ENCODE data around the gene GADD45B. TPM values are rescaled to one million over a fixed set of nuclear protein-coding genes. Genes with fewer than 3 reads are reported as not detected.

GADD45B gene
- total and polyA plus RNA-seq, 8 donors = 7.5 to 73.5 (median 14.4) TPM

- peaks cover 0 to 42% of the 10 kb centered on the region in 2 donors for H3K36me3 ChIP-seq
- TF ChIP-seq CTCF (IDR thresholded peaks at IDR 0.05) = no peak
- intact Hi-C loops (cut with DNase I) = no loop called here
- peak in 1 of 4 donors; percentile 38 for DNase-seq
- no peaks in the 10 kb centered on the region for H3K9me3 ChIP-seq
- no peak overlapping the region for H3K4me3 ChIP-seq
- no peak for ATAC-seq
- no peaks in the 10 kb centered on the region for H3K27me3 ChIP-seq
- no peak overlapping the region for H3K27ac ChIP-seq
- peaks cover 0 to 5% of the 10 kb centered on the region in 2 donors for H3K4me1 ChIP-seq
Observed at GRCh38 chr19:2443785-2444182, 32.1 kb upstream of the GADD45B start.

- intact Hi-C loops (cut with DNase I) = no loop called here
Observed at GRCh38 chr19:2444251-2445002, 31.5 kb upstream of the GADD45B start.

GRCh38 chr19:2446381-2446780 is 29.5 kb upstream of the GADD45B start:
- DNase-seq (peak in 1 of 4 donors; percentile 57), ATAC-seq (peak; percentile 37)
- Histone ChIP-seq H3K27me3 (no peaks in the 10 kb centered on the region), H3K27ac (no peak overlapping the region), H3K9me3 (no peaks in the 10 kb centered on the region), H3K4me3 (no peak overlapping the region), H3K36me3 (peaks cover 0 to 45% of the 10 kb centered on the region in 2 donors), H3K4me1 (peaks cover 0 to 5% of the 10 kb centered on the region in 2 donors)
- TF ChIP-seq CTCF (IDR thresholded peaks at IDR 0.05) = no peak
- intact Hi-C loops (cut with DNase I) = no loop called here

More at GRCh38 chr19:2444251-2445002, 31.5 kb upstream of the GADD45B start:
- ATAC-seq = no peak
- no peak overlapping the region for H3K27ac ChIP-seq
- H3K9me3 ChIP-seq = no peaks in the 10 kb centered on the region
- peak in 1 of 4 donors; percentile 73 for DNase-seq
- H3K27me3 ChIP-seq = no peaks in the 10 kb centered on the region
- peaks cover 0 to 42% of the 10 kb centered on the region in 2 donors for H3K36me3 ChIP-seq
- H3K4me3 ChIP-seq = no peak overlapping the region
- no peak for TF ChIP-seq CTCF (IDR thresholded peaks at IDR 0.05)
- peaks cover 0 to 5% of the 10 kb centered on the region in 2 donors for H3K4me1 ChIP-seq

GRCh38 chr19:2449019-2449418 is 26.9 kb upstream of the GADD45B start:
- no peaks in the 10 kb centered on the region for H3K9me3 ChIP-seq
- peaks cover 0 to 24% of the 10 kb centered on the region in 2 donors for H3K36me3 ChIP-seq
- peaks cover 0 to 5% of the 10 kb centered on the region in 2 donors for H3K4me1 ChIP-seq
- no peak overlapping the region for H3K27ac ChIP-seq
- no peaks in the 10 kb centered on the region for H3K27me3 ChIP-seq
- intact Hi-C loops (cut with DNase I) = no loop called here
- ATAC-seq = no peak
- no peak for TF ChIP-seq CTCF (IDR thresholded peaks at IDR 0.05)
- no peak for DNase-seq
- no peak overlapping the region for H3K4me3 ChIP-seq

- Histone ChIP-seq H3K4me3 (no peak overlapping the region), H3K9me3 (no peaks in the 10 kb centered on the region), H3K27me3 (no peaks in the 10 kb centered on the region), H3K27ac (no peak overlapping the region), H3K36me3 (peaks cover 0 to 14% of the 10 kb centered on the region in 2 donors), H3K4me1 (peaks cover 0 to 21% of the 10 kb centered on the region in 2 donors)
- intact Hi-C loops (cut with DNase I) = no loop called here
- ATAC-seq = no peak
- no peak for TF ChIP-seq CTCF (IDR thresholded peaks at IDR 0.05)
- no peak for DNase-seq
Observed at GRCh38 chr19:2451138-2451537, 24.8 kb upstream of the GADD45B start.

Measured in left lung (tissue), 10 donors.